Esophagus muscularis mucosa (tissue), 4 donors: ENCODE data around the gene ZBTB16. TPM values are rescaled to one million over a fixed set of nuclear protein-coding genes. Genes with fewer than 3 reads are reported as not detected.

Experiments used
- DNase-seq: peaks from one replicate; pipeline ENCODE4 v3.0.0-alpha.2; 2017; ENCODE audit errors: extremely low spot score
- H3K27ac ChIP-seq, 4 donors: fragments of 200-600 bp; sonication (generic); replicated peaks in 1 of 4; 1 replicate in 3 of 4; 2 replicates in 1 of 4; pipeline ENCODE4 v1.5.1; 2016 to 2019; ENCODE audit warnings: mild to moderate bottlenecking in 1 of 4
- H3K27me3 ChIP-seq, 4 donors: fragments of 200-600 bp; sonication (generic); one replicate each; pipeline versions ENCODE4 v1.5.1 to v1.6.0; 2016 to 2019
- H3K36me3 ChIP-seq, 4 donors: fragments of 200-600 bp; sonication (generic); one replicate each; pipeline ENCODE4 v1.5.1; 2016 to 2019
- H3K4me1 ChIP-seq, 4 donors: fragments of 200-600 bp; sonication (generic); one replicate each; pipeline ENCODE4 v1.5.1; 2016 to 2019
- H3K4me3 ChIP-seq, 4 donors: fragments of 200-600 bp; sonication (generic); 1 replicate in 2 of 4; 2 replicates in 2 of 4; pipeline ENCODE4 v1.5.1; 2016 to 2019; ENCODE audit warnings: mild to moderate bottlenecking in 4 of 4, moderate library complexity in 1 of 4
- H3K9me3 ChIP-seq, 4 donors: fragments of 200-600 bp; sonication (generic); 1 replicate in 3 of 4; 2 replicates in 1 of 4; pipeline ENCODE4 v1.5.1; 2016 to 2019
- EP300 ChIP-seq: sonication (generic); formaldehyde crosslinking; IDR thresholded peaks from one replicate; pipeline ENCODE4 v1.6.1; 2017; ENCODE audit warnings: antibody characterized with exemption
- POLR2A ChIP-seq: fragments of 450-650 bp; IDR thresholded peaks from one replicate; pipeline ENCODE4 v1.6.1; 2017; ENCODE audit warnings: antibody characterized with exemption, moderate library complexity, mild to moderate bottlenecking, low read depth
- POLR2AphosphoS5 ChIP-seq, 2 donors: sonication (generic); formaldehyde crosslinking; IDR thresholded peaks; one replicate each; pipeline ENCODE4 v1.6.1; 2017; ENCODE audit warnings: antibody characterized with exemption in 2 of 2
- WGBS: methylation state at CpG from one replicate; pipeline ENCODE4 v1.1.5; 2018; 5-methylcytosine and 5-hydroxymethylcytosine counted together
- intact Hi-C: fragments of 100-400 bp; cut with DNase I; formaldehyde crosslinking; loops from one replicate; pipeline ENCODE4 v1.15.1; 2023
- total RNA-seq, 4 donors: library from RNA; depleted of rRNA; stranded (reverse); fragments of >200 nt; gene quantifications; one replicate each; pipeline versions ENCODE4 v1.1.0 to v1.2.1, GENCODE V29; 2016
- TF ChIP-seq, protein P1 (sequence below), 3 experiments: fragments of 200-600 bp in 2 of 3; fragments of 450-650 bp in 1 of 3; sonication (generic) in 2 of 3; IDR thresholded peaks; one replicate each; pipeline ENCODE4 v1.5.1; 2017 to 2019; ENCODE audit warnings: antibody characterized with exemption in 3 of 3, mild to moderate bottlenecking in 2 of 3, moderate library complexity in 1 of 3

Gene ZBTB16
- total RNA-seq, 4 donors from 2014 or later, result 175 to 319 (median 222) TPM

DNA sequence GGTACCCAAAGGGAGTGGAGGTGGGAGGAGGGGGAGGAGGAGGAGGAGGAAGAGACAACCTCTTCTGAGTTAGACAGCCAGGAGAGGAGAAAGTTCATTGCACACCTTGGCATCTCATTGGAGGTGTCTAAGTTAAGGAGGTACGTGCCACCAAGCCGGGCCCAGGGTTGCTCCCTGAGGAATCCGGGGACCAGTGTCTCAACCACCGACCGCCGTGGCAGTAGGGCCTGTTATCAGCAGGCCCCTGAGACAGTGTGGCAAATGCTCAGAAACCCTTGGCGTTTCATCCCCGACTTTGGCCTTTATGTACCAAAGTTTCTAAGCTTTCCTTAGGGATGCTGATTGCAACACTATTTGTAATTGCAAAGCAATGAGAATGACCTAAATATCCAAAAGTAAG lies 141.7 kb downstream of the ZBTB16 start:
- Histone ChIP-seq H3K4me1 (peaks cover 65 to 99% (median 81%) of the 10 kb centered on the region in 4 donors), H3K27ac (peak overlapping the region; percentile 89 to 98 (median 95)), H3K27me3 (no peaks in the 10 kb centered on the region), H3K36me3 (peaks cover 0 to 36% (median 26%) of the 10 kb centered on the region in 4 donors), H3K4me3 (no peak overlapping the region), H3K9me3 (no peaks in the 10 kb centered on the region)
- intact Hi-C loops, result no loop called here
- 88% methylated on average over 8 of the region's 8 CpGs for WGBS
- TF ChIP-seq, protein P1, sequence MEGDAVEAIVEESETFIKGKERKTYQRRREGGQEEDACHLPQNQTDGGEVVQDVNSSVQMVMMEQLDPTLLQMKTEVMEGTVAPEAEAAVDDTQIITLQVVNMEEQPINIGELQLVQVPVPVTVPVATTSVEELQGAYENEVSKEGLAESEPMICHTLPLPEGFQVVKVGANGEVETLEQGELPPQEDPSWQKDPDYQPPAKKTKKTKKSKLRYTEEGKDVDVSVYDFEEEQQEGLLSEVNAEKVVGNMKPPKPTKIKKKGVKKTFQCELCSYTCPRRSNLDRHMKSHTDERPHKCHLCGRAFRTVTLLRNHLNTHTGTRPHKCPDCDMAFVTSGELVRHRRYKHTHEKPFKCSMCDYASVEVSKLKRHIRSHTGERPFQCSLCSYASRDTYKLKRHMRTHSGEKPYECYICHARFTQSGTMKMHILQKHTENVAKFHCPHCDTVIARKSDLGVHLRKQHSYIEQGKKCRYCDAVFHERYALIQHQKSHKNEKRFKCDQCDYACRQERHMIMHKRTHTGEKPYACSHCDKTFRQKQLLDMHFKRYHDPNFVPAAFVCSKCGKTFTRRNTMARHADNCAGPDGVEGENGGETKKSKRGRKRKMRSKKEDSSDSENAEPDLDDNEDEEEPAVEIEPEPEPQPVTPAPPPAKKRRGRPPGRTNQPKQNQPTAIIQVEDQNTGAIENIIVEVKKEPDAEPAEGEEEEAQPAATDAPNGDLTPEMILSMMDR (IDR thresholded peaks at IDR 0.05), result no peak
- TF ChIP-seq POLR2A (no peak), POLR2AphosphoS5 (IDR thresholded peaks at IDR 0.05) (no peak), EP300 (no peak)
- no peak for DNase-seq

DNA sequence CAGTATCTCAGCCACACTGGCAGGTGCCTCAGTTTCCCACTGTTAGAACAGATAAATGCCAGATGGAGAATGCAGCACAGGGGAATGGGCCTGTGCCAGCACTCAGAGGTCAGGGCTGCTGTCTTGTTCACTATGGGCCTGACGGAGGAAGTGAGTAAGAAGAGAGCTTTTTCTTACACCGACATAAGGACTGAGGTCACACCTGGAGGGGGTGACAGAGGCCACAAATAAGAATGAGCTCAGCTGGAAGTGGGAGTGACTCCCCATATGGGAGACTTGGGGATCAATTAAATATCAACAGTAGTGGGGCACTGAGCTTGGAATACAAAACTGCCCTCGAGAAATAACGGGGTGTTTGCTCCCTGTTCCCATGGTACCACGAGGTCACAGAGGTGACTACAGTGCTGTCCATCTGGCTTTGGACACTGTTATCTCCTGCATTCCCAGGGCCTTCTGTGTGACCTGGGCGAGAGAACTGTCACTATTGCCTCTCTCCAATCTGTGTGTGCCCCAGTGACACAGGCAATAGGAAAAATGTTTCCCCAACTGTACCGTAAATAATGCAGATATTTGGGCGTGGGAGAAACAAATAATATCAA lies 142.6 kb downstream of the ZBTB16 start:
- Histone ChIP-seq H3K9me3 (no peaks in the 10 kb centered on the region), H3K27me3 (no peaks in the 10 kb centered on the region), H3K27ac (peak overlapping the region; percentile 89 to 98 (median 95)), H3K36me3 (peaks cover 0 to 45% (median 33%) of the 10 kb centered on the region in 4 donors), H3K4me3 (no peak overlapping the region), H3K4me1 (peaks cover 58 to 97% (median 81%) of the 10 kb centered on the region in 4 donors)
- intact Hi-C loops, result no loop called here
- TF ChIP-seq EP300 (no peak), POLR2AphosphoS5 (IDR thresholded peaks at IDR 0.05) (peak in 1 of 2 donors; percentile 43), POLR2A (no peak)
- WGBS, result 76% methylated on average over 8 of the region's 8 CpGs
- no peak for DNase-seq

DNA sequence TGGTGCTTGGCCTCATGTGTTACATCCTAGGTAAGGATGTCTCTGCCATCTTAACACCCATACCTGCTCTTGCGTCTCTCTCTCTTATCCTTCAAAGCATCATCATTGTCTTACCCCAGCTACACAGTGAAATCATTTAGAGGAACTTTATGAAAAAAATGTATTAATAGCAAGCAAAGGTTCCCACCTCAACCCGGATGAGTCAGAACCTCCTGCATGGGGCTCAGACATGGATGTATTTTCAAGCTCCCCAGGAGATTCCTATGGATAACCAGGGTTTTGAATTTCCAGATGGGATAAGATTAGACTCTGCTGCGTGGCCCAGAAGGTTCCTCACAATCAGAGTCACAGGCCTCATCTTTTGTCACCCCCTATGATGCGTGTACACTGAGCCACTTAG lies 147.6 kb downstream of the ZBTB16 start:
- H3K36me3 ChIP-seq, result peaks cover 21 to 88% (median 63%) of the 10 kb centered on the region in 4 donors
- no peak for DNase-seq
- no peak overlapping the region for H3K27ac ChIP-seq
- 86% methylated on average over 4 of the region's 4 CpGs for WGBS
- TF ChIP-seq POLR2AphosphoS5 (IDR thresholded peaks at IDR 0.05) (peak in 1 of 2 donors; percentile 28), POLR2A (no peak)
- H3K4me3 ChIP-seq, result no peak overlapping the region
- no peaks in the 10 kb centered on the region for H3K27me3 ChIP-seq
- intact Hi-C loops, result no loop called here
- H3K4me1 ChIP-seq, result peaks cover 43 to 96% (median 78%) of the 10 kb centered on the region in 4 donors
- H3K9me3 ChIP-seq, result no peaks in the 10 kb centered on the region

DNA sequence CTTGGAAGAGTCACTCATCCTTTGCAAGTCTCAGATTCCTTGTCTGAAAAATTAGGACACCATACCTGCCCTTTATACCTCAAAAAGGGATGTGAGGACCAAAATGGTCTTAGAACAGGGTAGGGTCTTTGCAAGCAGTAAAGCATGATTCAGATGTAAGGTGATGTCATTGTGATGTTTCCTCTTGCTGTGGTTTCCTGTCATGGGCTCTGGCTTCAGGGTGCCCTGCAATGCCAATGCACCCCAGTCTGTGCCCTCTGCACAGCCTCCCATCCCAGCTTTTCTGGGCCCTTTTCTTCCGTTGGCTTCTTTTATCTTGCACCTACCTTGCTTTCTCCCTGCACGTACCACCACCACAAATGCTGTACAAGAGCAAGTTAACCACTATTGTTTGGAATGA lies 148.9 kb downstream of the ZBTB16 start:
- no peaks in the 10 kb centered on the region for H3K9me3 ChIP-seq
- no peak overlapping the region for H3K27ac ChIP-seq
- peaks cover 40 to 92% (median 77%) of the 10 kb centered on the region in 4 donors for H3K4me1 ChIP-seq
- TF ChIP-seq POLR2A, result no peak
- peak in 1 of 2 donors; percentile 5 for TF ChIP-seq POLR2AphosphoS5 (IDR thresholded peaks at IDR 0.05)
- H3K27me3 ChIP-seq, result no peaks in the 10 kb centered on the region
- WGBS, result 95% methylated on average over 2 of the region's 2 CpGs
- DNase-seq, result no peak
- no peak overlapping the region for H3K4me3 ChIP-seq
- intact Hi-C loops, result no loop called here
- peaks cover 22 to 99% (median 74%) of the 10 kb centered on the region in 4 donors for H3K36me3 ChIP-seq

DNA sequence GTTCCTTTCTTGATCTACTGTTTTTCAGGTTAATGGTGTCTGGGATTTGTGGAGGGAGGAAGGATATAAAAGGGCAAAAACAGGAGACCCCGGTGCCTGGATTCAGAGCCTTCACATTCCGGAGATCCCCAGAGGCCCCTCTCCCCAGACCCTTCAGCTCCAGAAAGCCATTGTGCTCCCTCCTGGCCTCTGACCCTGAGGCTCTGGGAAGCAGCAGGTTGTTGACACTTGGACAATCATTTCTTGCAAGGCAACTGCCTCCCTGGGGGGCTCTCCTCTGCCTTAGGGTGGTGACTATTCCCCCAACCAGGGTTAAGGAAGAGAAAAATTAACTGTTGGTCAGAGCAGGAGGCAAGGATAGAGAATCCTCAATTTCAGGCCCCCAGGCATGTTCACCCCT lies 149.8 kb downstream of the ZBTB16 start:
- DNase-seq, result no peak
- no peak for TF ChIP-seq EP300
- TF ChIP-seq POLR2AphosphoS5 (IDR thresholded peaks at IDR 0.05), result no peak
- TF ChIP-seq, protein P1 (IDR thresholded peaks at IDR 0.05), result no peak
- TF ChIP-seq POLR2A, result no peak
- Histone ChIP-seq H3K4me3 (no peak overlapping the region), H3K27ac (peak overlapping the region in 1 of 4 donors; percentile 5), H3K36me3 (peaks cover 22 to 95% (median 73%) of the 10 kb centered on the region in 4 donors), H3K9me3 (no peaks in the 10 kb centered on the region), H3K27me3 (no peaks in the 10 kb centered on the region), H3K4me1 (peaks cover 49 to 91% (median 78%) of the 10 kb centered on the region in 4 donors)
- WGBS, result 75% methylated on average over 2 of the region's 2 CpGs
- intact Hi-C loops, result no loop called here

DNA sequence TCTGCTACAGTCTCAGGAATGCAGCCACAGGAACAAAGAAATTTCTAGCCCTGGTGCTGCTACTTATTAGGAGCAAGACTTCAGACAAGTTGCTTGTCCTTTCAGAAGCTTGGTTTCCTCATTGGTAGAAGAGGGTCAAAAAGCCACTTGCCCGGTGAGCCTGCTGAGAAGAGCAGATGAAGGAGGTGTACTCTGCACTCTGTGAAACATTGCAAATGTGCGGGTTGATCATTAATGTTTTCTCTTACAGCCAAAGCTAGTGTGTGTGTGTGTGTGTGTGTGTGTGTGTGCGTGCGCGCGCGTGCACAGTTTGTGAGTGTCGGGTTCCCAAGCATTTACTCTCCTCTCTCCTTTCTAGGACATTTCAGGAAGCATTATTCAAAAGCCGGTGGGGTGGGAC lies 150.4 kb downstream of the ZBTB16 start:
- Histone ChIP-seq H3K4me3 (no peak overlapping the region), H3K27ac (peak overlapping the region in 1 of 4 donors; percentile 5), H3K4me1 (peaks cover 54 to 90% (median 81%) of the 10 kb centered on the region in 4 donors), H3K9me3 (no peaks in the 10 kb centered on the region), H3K27me3 (no peaks in the 10 kb centered on the region), H3K36me3 (peaks cover 22 to 93% (median 67%) of the 10 kb centered on the region in 4 donors)
- TF ChIP-seq POLR2A (no peak), POLR2AphosphoS5 (IDR thresholded peaks at IDR 0.05) (peak in 1 of 2 donors; percentile 13)
- no peak for DNase-seq
- WGBS, result 92% methylated on average over 9 of the region's 9 CpGs
- intact Hi-C loops, result loop anchor here (5.0 kb wide), 1 partner anchor 37 kb away; no protein-coding TSS in a partner anchor
